ENCODE results near the gene FAM216A.

Gene FAM216A

DNA sequence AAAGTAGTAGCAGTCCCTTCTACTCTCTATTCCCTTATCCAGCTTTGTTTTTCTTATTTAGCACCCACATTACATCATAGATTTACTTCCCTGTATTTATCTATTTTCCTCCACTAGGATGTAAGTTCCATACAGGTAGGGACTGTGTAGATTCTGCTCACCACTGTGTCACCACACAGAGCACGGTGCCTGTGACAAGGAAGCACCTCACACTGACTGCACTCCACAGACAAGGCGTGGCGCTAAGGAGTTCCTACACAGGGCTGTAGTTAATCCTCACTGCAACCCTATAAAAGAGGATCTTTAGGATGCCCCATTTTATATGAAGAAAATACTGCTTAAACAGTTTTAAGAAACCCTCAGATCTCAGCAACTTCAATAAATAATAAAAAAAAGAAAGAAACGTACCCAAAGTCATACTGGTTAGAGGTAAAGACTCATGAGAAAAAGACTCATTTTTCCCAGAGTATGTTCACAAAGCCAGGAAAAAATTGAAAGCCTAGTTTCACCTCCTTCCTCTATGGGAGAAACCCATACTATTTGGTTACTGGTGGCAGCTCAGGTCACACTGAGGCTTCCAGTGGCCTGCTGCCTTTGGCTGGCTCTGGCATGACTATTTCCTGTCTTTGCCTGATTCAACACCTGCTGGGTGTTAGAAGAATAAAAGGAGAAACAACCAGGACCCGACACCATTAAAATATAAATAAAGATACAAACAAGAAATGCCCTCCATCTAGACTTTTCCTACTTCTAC lies 70.4 kb downstream of the FAM216A start:
- DNase-seq (ENCODE audit: low read depth in 3 of 3) = no peak
